Cardiac fibroblast (primary cell): Measurements from ENCODE around the gene ROR2.
A peak's percentile ranks its signal among the peaks of the same experiment; 100 is the strongest.

Experiments
- DNase-seq, 2 donors: peaks; one replicate each; pipeline versions ENCODE4 v3.0.0 to v3.0.0-alpha.2; 2010; ENCODE audit warnings: low read depth in 2 of 2
- H3K4me3 ChIP-seq, 2 donors: replicated peaks in 1 of 2; 1 replicate in 1 of 2; 2 replicates in 1 of 2; pipeline ENCODE4 v1.5.1; 2011; ENCODE audit warnings: low read depth in 2 of 2, low read length in 2 of 2, mild to moderate bottlenecking in 2 of 2, moderate library complexity in 1 of 2
- CTCF ChIP-seq: IDR thresholded peaks from one replicate; pipeline ENCODE4 v1.5.1; 2011; ENCODE audit warnings: low read depth, mild to moderate bottlenecking, low read length, inconsistent platforms

Gene ROR2

GRCh38 chr9:91817493-91818224 is 132.4 kb downstream of the ROR2 start:
- TF ChIP-seq CTCF = no peak
- peak overlapping the region in 1 of 2 donors; percentile 1 for H3K4me3 ChIP-seq
- peak; percentile 71 to 93 for DNase-seq

- no peak for TF ChIP-seq CTCF
- no peak overlapping the region for H3K4me3 ChIP-seq
- DNase-seq = no peak
Measured at GRCh38 chr9:91817106-91817492, 132.9 kb downstream of the ROR2 start.

- no peak for TF ChIP-seq CTCF
- no peak overlapping the region for H3K4me3 ChIP-seq
- no peak for DNase-seq
Measured at GRCh38 chr9:91816356-91816755, 133.7 kb downstream of the ROR2 start.

GRCh38 chr9:91815896-91816295 is 134.1 kb downstream of the ROR2 start:
- no peak for DNase-seq
- TF ChIP-seq CTCF = no peak
- no peak overlapping the region for H3K4me3 ChIP-seq

GRCh38 chr9:91814753-91815152 is 135.3 kb downstream of the ROR2 start:
- TF ChIP-seq CTCF = no peak
- no peak for DNase-seq
- no peak overlapping the region for H3K4me3 ChIP-seq

GRCh38 chr9:91814201-91814600 is 135.8 kb downstream of the ROR2 start:
- DNase-seq = no peak
- no peak for TF ChIP-seq CTCF
- no peak overlapping the region for H3K4me3 ChIP-seq

GRCh38 chr9:91813176-91813795 is 136.7 kb downstream of the ROR2 start:
- TF ChIP-seq CTCF = no peak
- no peak overlapping the region for H3K4me3 ChIP-seq
- no peak for DNase-seq
